Stomach (tissue), 4 donors: ENCODE data around the gene MTRF1.

ENCODE experiments used
- EP300 ChIP-seq: sonication (generic); formaldehyde crosslinking; IDR thresholded peaks from one replicate; pipeline ENCODE4 v1.6.1; 2017; ENCODE audit warnings: antibody characterized with exemption
- POLR2AphosphoS5 ChIP-seq, 3 donors: sonication (generic); formaldehyde crosslinking; IDR thresholded peaks; one replicate each; pipeline ENCODE4 v1.6.1; 2016; ENCODE audit warnings: antibody characterized with exemption in 3 of 3

DNA sequence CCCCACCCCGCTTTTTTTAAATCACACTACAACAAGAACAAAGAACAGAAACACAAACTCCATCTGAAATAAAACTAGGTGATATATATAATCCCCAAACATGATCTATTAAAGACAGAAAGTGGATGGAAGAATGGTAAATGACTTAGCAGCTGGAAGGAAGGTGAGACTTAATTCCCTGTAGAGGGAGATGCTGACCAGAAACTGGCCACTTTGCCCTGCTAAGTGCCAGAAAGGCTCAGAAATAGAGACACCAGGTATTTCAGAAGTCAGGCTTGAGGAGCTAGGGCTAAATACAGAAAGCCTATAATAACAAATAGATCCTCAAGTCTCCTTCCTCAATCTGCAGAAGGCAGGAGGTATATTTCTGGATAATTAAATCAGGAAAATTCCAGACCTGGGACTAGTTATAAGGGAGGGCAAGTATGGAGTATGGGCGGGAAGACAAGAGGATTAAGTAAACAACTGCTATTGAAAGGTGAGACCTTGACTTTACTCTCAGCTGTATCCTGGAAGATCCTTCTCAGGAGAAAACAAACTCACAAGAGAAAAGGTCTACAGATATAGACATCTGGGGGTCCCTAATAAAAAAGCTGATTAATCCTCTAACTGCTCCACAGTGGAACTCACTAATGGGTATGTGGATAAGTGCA is 32.2 kb downstream of the MTRF1 start:
- TF ChIP-seq EP300 = no peak
- no peak for TF ChIP-seq POLR2AphosphoS5 (IDR thresholded peaks at IDR 0.05)
